ENCODE data around the gene CTPS2. TPM values are rescaled to one million over a fixed set of nuclear protein-coding genes. Genes with fewer than 3 reads are reported as not detected.

The CTPS2 gene
- total and polyA plus RNA-seq, 10 of the 15 experiments (the other 5 are each of a cell fraction or from before 2014, with no cell fraction given): 5.9 to 17.8 (median 14.2) TPM

DNA sequence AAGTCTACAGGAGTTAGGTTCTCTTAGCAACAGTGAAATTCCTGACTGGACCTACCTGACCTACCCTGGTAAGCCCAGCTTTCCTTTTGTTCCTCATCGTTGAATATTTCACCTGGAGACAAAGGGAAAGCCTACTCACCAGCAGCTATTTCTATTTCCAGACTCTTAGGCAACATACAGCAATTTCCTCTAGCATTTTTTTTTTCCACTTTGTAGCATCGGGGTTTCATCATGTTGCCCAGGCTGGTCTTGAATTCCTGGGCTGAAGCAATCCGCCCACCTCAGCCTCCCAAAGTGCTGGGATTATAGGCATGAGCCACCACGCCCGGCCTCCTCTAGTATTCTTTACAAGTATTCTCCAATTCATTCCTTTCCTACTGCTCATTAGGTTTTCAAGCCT is 69.3 kb downstream of the CTPS2 start:
- no peaks in the 10 kb centered on the region for H3K9me3 ChIP-seq (replicated peaks; ENCODE audit: control insufficient read depth, insufficient read depth, low read length)
- no peak for FAIRE-seq
- H2AFZ ChIP-seq (ENCODE audit: control insufficient read depth, low read depth, low read length): no peak overlapping the region
- no peaks in the 10 kb centered on the region for H3K36me3 ChIP-seq (ENCODE audit: control insufficient read depth in 2 of 2, insufficient read depth in 2 of 2, low read length in 1 of 2)
- in situ Hi-C loops (cut with MboI): no loop called here
- no peaks in the 10 kb centered on the region for H3K79me2 ChIP-seq (ENCODE audit: control insufficient read depth, insufficient read depth, low read length)
- H3K27ac ChIP-seq (ENCODE audit: control insufficient read depth, insufficient read depth): no peak overlapping the region
- no peaks in the 10 kb centered on the region for H4K20me1 ChIP-seq (ENCODE audit: control insufficient read depth, insufficient read depth)
- 75% methylated on average over 5 of the region's 5 CpGs for WGBS (ENCODE audit: insufficient coverage, insufficient replicate concordance, low lambda C conversion rate, missing lambda C conversion rate)
- no peaks in the 10 kb centered on the region for H3K4me1 ChIP-seq (ENCODE audit: control insufficient read depth, insufficient read depth, low read length)
- no peak for DNase-seq (ENCODE audit: low read depth, low spot score)
- TF ChIP-seq SPI1 (IDR thresholded peaks at IDR 0.05; ENCODE audit: borderline replicate concordance, insufficient read depth, low read depth, low read length): no peak
- TF ChIP-seq, protein P1, sequence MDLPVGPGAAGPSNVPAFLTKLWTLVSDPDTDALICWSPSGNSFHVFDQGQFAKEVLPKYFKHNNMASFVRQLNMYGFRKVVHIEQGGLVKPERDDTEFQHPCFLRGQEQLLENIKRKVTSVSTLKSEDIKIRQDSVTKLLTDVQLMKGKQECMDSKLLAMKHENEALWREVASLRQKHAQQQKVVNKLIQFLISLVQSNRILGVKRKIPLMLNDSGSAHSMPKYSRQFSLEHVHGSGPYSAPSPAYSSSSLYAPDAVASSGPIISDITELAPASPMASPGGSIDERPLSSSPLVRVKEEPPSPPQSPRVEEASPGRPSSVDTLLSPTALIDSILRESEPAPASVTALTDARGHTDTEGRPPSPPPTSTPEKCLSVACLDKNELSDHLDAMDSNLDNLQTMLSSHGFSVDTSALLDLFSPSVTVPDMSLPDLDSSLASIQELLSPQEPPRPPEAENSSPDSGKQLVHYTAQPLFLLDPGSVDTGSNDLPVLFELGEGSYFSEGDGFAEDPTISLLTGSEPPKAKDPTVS (IDR thresholded peaks at IDR 0.05; ENCODE audit: low read depth, low read length): no peak
- TF ChIP-seq ZSCAN29 (IDR thresholded peaks at IDR 0.05): no peak
- TF ChIP-seq ASH2L (IDR thresholded peaks at IDR 0.05; ENCODE audit: borderline replicate concordance, low read depth): no peak
- no peak for TF ChIP-seq EP300 (IDR thresholded peaks at IDR 0.05; ENCODE audit: borderline replicate concordance in 1 of 2, control insufficient read depth in 1 of 2, low read depth in 2 of 2, low read length in 2 of 2)
- TF ChIP-seq POLR2A (IDR thresholded peaks at IDR 0.05; ENCODE audit: low read depth, low read length): no peak
- no peak for TF ChIP-seq NFXL1 (IDR thresholded peaks at IDR 0.05; ENCODE audit: borderline replicate concordance)
- TF ChIP-seq MYC (IDR thresholded peaks at IDR 0.05; ENCODE audit: insufficient read depth, insufficient read length, insufficient replicate concordance, low read length, severe bottlenecking): no peak
- TF ChIP-seq ESRRA (IDR thresholded peaks at IDR 0.05; ENCODE audit: low read length): no peak
- TF ChIP-seq SMC3 (IDR thresholded peaks at IDR 0.05; ENCODE audit: borderline replicate concordance, low read length): no peak
- TF ChIP-seq ZNF24 (IDR thresholded peaks at IDR 0.05): no peak
- no peak for TF ChIP-seq MTA2 (IDR thresholded peaks at IDR 0.05; ENCODE audit: low read depth)
- TF ChIP-seq EED (IDR thresholded peaks at IDR 0.05; ENCODE audit: low read depth): no peak
- TF ChIP-seq JUND (IDR thresholded peaks at IDR 0.05; ENCODE audit: low read depth, low read length): no peak
- TF ChIP-seq RAD21 (IDR thresholded peaks at IDR 0.05; ENCODE audit: insufficient read depth, low read depth, low read length): no peak
- TF ChIP-seq LARP7 (IDR thresholded peaks at IDR 0.05): no peak
- no peak for TF ChIP-seq FOXM1 (IDR thresholded peaks at IDR 0.05; ENCODE audit: low read depth, low read length)
- no peak for TF ChIP-seq CREB1 (IDR thresholded peaks at IDR 0.05; ENCODE audit: low read depth)
- CTCF ChIA-PET: interaction anchor here (1.4 kb wide), 1 partner anchor 10 kb away, joined by 3 read pairs; no protein-coding TSS in a partner anchor
- H3K4me2 ChIP-seq (ENCODE audit: control insufficient read depth, insufficient read depth): no peak overlapping the region
- POLR2A ChIA-PET: no interaction called here
- H3K4me3 ChIP-seq: no peak overlapping the region
- H3K27me3 ChIP-seq (replicated peaks in 1 of 2; ENCODE audit: control insufficient read depth in 2 of 2, insufficient read depth in 2 of 2, low read length in 1 of 2): no peaks in the 10 kb centered on the region; a peak in 1 of 4 replicates
- no TSS peak for BruUV-seq (replicated peaks)
- no peak for ATAC-seq
- SMC1A ChIA-PET (ENCODE audit: uncharacterized antibody, unreplicated experiment): no interaction called here
- intact Hi-C loops (cut with micrococcal nuclease; ENCODE audit: unreplicated experiment): no loop called here
- no peak overlapping the region for H3K9ac ChIP-seq (ENCODE audit: control insufficient read depth, insufficient read depth, low read length)
- RAD21 ChIA-PET (ENCODE audit: unreplicated experiment): no interaction called here
